G401.6 (cell line): Measurements from ENCODE around the gene UBASH3B.
"Not testable (repeated sequence)": the region's sequence is repeated elsewhere in the genome, so short reads cannot be mapped to it uniquely, and the experiment has no call there.

Experiments used
- FAIRE-seq: peaks from 2 replicates; lab custom pipeline; 2012; peaks lifted over from hg19 to GRCh38; lab: Jason Lieb, UNC

The UBASH3B gene

DNA sequence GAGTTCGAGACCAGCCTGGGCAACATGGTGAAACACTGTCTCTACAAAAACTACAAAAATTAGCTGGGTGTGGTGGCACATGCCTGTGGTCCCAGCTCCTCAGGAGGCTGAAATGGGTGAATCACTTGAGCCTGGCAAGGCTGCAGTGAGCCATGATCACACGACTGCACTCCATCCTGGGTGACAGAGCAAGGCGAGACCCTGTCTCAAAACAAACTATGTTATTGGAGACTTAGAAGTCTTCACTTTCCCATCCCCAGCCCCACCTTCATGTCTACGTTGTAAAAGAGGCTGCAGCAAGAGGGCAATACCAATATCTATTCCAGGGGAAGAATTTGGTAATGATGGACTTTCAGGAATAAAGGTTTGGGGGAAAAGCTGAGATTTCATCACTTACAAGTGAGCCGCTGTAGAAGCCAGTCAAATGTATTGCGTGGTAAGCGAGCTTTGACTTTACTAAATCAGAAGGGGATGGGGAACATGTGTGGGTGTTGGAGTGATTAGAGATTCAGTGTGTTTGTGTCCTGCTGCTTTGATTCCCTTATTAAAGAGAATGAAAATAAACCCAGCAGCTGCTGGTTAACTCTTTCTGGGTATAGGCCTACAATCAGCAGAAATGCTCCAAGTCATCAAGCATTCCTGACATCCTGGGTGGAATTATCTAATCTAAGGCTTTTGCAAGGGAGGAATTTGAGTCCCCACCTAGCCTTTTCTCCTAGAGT, 53.7 kb downstream of the UBASH3B start:
- FAIRE-seq = no peak

DNA sequence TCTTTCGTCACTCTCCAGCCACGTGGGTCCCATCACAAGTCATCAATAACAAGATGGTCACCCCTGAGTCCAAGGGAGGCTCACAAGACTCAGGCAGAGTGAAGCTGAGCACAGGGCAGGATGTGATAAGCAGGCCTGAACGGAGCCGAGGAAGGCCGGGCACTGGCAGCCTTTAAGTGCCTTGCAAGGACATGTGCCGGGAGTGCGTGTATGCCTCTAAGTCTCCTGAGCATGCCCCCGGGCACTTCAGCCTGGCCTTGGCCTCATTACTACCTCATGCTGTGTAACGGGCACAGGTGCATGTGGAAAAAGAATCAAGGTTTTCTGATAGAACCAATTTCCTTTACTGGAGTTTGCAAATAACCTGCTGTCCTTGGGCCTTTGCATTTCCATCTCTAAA, 55.8 kb downstream of the UBASH3B start:
- no peak for FAIRE-seq

GRCh38 chr11:122711831-122712381, 56.4 kb downstream of the UBASH3B start:
- no peak for FAIRE-seq

DNA sequence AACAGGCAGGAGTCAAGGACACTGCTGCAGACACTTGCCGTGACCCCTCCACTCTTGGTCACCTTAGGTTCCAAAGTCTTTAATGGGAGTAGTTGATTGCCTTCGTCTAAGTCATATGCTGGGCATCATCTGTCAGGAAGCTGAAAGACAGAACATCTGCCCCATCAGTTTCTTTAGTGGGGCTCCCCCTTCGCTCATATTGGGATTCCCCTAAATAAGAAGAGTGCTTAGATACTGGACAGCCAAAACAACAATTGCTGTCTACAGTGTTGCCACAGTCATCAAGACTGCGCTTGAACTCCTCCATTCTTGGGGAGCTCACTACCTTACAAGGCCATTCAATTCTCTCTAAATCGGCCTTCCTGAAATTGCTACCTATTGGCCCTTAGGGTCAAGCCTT, 58.5 kb downstream of the UBASH3B start:
- no peak for FAIRE-seq

- FAIRE-seq = no peak
These were observed 59.0 kb downstream of the UBASH3B start for GRCh38 chr11:122714484-122714883.

GRCh38 chr11:122715548-122716440, 60.3 kb downstream of the UBASH3B start:
- FAIRE-seq = no peak

- no peak for FAIRE-seq
These were observed 61.8 kb downstream of the UBASH3B start for GRCh38 chr11:122717264-122717867.

DNA sequence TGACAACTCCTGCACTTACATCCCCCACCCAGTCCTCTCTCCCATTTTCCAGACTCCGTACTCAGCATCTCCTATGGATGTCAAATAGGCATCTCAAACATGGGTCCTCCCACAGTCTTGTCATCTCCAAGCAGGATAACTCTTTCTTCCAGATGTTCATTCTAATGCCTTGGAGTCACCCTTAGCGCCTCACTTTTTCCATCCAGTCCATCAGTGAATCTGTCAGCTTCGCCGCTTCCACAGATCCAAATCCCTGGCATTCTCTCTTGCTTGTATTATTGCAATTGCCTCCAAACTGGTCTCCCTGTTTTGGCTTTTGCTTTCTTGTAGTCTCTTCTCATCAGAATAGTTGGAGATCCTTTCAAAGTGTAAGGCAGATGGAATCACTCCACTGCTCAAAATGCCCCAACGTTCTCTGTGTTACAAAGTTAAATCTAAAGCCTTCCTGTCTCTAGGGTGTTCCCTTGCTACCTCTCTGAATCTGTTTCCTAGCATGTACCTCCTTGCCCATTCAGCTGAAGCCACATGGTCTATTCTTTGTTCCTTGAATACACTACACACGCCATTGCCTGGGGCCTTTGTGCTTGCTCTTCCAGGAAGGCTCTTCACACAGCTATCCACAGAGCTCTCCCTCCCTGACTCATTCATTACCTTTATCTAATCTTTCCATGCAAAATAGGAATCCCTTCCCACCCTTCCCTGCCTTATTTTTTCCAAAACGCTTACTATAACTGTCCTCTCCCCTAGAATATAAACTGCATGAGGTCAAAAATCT, 64.8 kb downstream of the UBASH3B start:
- no peak for FAIRE-seq

GRCh38 chr11:122721201-122721963, 65.9 kb downstream of the UBASH3B start:
- no peak for FAIRE-seq

DNA sequence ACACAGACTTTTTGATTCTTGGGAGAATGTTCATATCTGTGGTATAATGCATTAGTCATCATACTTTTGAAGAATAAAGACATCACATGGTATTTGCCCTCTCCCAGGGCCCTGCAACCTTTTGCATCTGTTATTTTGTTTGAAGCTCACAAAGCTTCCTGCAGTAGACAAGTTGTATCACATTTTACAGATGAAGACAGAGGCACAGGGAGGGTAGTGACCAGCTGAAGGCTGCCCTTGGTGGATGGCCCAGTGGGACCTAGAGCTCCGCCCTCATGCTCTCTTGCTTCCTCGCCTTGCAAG, 66.4 kb downstream of the UBASH3B start:
- FAIRE-seq = no peak

DNA sequence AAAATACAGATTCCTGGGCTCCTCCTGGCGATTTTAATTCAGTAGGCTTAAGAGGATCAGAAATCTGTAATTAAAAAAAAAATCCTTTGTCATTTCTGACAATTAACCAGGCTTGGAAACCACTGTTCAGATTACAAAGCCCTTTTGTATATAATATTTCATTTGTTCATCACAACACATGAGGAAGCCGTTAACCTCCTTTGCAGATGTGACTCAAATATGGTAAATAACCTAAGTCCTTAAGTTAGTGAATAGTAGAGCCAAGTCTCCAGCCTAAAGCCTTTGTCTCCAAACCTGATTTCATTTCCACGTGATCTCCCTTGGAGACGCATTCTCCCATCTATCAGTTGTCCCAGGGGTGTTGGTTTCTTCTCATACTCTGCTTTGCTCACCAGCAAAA, 67.6 kb downstream of the UBASH3B start:
- no peak for FAIRE-seq

DNA sequence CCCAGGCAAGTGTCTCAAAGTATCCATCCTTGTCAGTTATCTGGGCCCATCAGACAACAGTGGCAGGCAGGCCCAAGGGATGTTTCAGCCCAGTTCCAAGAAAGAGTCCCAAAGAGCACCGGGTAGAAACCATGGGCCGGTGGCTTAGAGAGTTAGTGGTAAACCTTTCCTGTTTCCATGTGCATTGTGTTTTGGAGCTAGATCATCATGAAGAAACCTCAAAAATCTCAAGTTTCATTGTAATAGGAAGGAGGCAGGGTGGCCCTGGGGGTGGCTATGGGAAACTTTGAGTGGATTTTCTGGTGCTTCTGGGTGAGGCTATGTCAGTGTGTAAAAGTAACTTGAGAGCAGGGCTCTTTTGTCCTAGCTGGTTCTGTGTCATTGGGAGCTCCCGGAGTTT, 68.1 kb downstream of the UBASH3B start:
- no peak for FAIRE-seq

GRCh38 chr11:122724520-122724919, 69.0 kb downstream of the UBASH3B start:
- no peak for FAIRE-seq

GRCh38 chr11:122726028-122726427, 70.5 kb downstream of the UBASH3B start:
- FAIRE-seq = no peak

GRCh38 chr11:122727101-122727929, 71.8 kb downstream of the UBASH3B start:
- FAIRE-seq = no peak

DNA sequence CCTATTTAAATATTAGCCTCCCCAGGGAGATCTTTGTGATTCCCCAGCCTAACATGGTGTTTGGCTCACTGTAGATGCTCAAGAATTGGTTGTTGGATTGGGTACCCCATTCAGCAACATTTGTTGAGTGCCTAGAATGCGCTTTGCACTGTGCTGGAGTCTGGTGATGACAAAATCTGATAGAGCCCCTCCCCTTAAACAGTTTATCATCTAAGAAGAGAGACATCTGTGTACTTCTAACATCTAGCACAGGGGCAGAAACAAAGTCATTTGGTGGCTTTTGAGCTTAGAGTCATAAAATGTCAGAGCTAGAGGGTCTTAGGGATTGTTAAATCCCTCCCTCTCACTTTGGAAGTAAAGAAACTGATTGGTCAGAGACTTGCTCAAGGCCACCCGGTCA, 73.0 kb downstream of the UBASH3B start:
- FAIRE-seq = no peak

GRCh38 chr11:122729139-122729538, 73.6 kb downstream of the UBASH3B start:
- FAIRE-seq = no peak

DNA sequence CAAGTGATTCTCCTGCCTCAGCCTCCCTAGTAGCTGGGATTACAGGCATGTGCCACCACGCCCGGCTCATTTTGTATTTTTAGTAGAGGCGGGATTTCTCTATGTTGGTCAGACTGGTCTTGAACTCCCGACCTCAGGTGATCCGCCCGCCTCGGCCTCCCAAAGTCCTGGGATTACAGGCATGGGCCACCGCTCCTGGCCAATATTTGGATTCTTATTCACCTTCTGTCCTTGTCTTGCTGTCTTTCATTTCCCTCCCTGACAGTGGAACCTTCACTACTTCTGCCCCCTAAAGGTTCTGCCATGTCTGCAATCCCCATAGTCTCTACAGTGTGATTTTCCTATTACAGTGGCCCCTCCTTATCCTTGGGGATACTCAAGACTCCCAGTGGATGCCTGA, 75.2 kb downstream of the UBASH3B start:
- FAIRE-seq = not testable (repeated sequence)

DNA sequence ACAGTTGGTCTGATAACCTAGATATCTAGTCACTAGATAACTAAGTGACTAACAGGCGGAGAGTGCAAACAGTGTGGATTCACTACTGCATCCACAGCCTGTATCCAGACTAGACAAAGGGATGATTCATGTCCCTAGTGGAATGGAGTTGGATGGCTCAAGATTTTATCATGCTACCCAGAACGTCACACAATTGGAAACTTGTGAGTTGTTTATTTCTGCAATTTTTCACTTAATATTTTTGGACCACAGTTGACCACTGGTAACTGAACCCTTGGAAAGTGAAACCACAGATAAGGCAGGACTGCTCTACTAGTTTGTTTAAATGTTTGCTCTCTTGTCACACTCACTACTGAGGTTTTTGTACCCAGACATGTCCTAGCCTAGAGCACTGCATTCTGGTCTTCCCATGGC, 76.0 kb downstream of the UBASH3B start:
- no peak for FAIRE-seq
